Retinal pigment epithelial cell (primary cell): ENCODE measurements around the gene SCARF1.

ENCODE experiments used
- DNase-seq: peaks from one replicate; pipeline ENCODE4 v3.0.0-alpha.2; 2010; ENCODE audit warnings: low read depth
- H3K4me3 ChIP-seq: 2 replicates; pipeline ENCODE4 v1.5.1; 2011; ENCODE audit warnings: mild to moderate bottlenecking, low read length, control low read depth, moderate library complexity
- TF ChIP-seq, protein P1 (sequence below): conservative IDR thresholded peaks from 2 replicates; pipeline ENCODE4 v1.5.1; 2011; ENCODE audit warnings: low read depth, low read length, control low read depth, inconsistent platforms

SCARF1 gene

DNA sequence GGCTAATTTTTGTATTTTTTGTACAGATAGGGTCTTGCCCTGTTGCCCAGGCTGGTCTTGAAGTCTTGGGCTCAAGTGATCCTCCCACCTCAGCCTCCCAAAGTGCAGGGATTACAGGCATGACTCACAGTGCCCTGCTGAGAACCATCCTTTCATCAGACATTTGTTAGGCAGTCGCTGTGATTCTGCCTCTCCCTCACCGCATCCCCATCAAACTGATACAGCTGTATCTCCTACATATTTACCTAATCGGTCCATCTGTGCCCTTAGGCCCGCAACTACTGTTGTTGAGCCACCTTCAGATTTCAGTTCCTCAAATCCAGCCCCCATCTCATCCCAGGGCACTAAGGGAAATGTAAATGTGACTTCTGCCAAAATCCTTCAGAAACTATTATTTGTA lies 14.9 kb downstream of the SCARF1 start:
- TF ChIP-seq, protein P1, sequence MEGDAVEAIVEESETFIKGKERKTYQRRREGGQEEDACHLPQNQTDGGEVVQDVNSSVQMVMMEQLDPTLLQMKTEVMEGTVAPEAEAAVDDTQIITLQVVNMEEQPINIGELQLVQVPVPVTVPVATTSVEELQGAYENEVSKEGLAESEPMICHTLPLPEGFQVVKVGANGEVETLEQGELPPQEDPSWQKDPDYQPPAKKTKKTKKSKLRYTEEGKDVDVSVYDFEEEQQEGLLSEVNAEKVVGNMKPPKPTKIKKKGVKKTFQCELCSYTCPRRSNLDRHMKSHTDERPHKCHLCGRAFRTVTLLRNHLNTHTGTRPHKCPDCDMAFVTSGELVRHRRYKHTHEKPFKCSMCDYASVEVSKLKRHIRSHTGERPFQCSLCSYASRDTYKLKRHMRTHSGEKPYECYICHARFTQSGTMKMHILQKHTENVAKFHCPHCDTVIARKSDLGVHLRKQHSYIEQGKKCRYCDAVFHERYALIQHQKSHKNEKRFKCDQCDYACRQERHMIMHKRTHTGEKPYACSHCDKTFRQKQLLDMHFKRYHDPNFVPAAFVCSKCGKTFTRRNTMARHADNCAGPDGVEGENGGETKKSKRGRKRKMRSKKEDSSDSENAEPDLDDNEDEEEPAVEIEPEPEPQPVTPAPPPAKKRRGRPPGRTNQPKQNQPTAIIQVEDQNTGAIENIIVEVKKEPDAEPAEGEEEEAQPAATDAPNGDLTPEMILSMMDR: no peak
- no peak for DNase-seq
- no peak overlapping the region for H3K4me3 ChIP-seq

DNA sequence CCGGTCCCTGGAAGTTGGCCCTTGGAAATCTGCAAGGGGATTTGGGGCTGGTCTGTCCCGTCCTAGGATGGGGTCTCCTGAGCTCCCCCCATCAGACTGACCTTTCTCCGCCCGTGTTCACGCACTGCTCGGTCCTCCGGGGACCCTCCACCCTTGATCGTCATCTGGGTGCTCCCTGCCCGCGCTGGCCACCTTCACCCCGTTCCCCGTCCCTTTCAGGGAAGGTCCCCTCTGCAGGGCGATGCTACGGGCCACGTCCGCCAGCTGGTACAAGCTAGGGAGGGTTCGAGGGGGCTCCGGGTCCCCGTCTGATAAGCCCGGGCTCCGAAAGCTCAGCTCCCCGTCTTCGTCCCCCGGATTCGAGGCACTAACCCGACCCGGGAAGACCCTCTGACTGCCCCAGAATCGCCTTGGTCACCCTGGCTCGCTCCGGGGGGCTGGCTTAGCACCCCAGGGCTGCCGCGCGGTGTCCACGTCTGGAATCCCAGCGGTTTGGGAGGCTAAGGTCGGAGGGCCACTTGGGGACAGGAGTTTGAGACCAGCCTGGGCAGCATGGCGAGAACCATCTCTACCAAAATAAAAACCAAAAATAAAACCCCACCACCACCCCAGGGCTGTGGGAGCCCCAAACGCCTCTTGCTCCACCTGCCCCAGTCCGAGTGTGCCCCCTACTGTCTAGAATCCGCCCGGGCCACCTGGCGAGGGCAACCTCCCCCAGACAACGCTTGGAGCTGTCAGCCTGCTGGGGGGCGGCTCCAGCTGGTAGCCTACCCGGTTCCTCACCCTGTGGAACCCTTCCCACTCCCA lies 15.8 kb downstream of the SCARF1 start:
- DNase-seq: no peak
- peak overlapping the region; percentile 72 for H3K4me3 ChIP-seq
- TF ChIP-seq, protein P1: peak; percentile 69

DNA sequence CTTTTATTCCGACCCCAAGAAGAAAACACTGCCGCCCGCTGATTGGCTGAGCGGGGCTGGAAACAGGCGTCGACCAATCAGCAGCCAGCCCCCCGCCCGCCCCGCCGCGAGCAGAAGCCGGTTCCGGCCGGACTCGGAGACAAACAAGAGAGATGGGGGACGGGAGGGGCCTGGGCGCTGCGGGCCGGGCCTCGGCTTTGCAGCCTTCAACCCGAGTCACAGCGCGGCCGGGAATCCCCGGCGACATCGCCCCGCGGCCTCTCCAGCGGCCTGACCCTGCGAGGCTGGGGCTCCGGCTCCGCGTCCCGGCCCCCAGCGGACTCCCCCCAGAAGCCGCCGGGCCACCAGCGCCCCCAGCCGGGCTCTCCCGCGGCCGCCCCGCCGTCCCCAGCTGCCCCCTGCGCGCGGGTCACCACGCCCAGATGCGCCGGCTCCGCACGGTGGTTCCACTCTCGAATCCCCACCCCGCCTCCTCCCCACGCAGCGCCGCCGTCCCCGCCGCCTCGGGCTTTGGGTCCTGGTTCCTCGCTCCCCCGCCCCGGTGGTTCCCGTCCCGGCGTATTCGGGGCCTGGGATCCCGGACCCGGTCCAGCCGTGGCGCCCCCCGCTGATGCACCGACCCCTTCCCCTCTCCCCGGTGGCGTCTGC lies 16.6 kb downstream of the SCARF1 start:
- peak overlapping the region; percentile 72 for H3K4me3 ChIP-seq
- TF ChIP-seq, protein P1: peak; percentile 23
- peak; percentile 69 for DNase-seq

DNA sequence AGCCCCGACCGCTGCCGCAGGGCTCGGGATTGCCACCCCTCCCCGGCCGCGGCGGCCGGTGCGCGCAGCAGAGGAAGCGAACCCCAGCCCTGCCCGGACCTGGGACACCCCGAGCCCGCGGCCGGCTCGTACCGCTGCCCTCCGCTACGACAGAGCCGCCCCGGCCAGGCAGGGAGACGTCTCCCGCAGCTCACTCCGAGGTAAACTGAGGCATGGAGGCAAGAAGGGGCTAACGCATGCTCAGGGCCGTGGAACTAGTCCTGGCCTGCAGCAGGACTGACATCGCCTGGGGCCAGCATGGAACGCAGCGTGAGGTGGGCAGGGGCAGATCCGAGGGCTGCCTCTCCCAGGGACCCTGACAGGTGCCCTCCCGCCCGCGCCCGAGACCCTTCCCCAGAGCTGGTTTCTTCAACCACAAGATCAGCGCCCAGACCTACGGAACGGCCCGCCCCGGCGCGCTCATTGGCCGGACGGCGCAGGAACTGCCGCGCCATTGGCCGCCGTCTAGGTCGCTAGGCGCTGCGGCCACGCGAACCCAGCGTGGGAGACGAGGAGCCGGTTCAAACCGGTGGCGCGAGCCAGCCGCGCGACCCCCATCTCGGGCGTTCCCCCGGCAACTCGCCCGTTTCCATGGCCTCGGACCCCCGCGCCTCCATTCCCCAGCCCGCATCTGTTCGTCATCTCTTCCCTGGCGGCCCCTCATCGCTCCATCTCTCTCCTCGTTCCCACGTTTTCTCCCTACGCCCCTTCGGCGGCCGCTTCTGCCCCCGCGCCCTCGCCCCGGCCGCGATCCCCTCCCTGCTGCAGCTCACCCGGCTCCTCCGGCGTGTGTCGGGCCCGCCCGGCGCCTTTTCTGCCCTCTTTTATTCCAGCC lies 17.3 kb downstream of the SCARF1 start, which contains the start of gene SLC43A2:
TSS of gene SLC43A2 (minus strand) at position 853 of the 874 bp plus-strand sequence. CDS start 960 bp downstream, outside the sequence.
- no peak for DNase-seq
- peak within 1 kb of the TSS; percentile 72 for H3K4me3 ChIP-seq
- TF ChIP-seq, protein P1: no peak

DNA sequence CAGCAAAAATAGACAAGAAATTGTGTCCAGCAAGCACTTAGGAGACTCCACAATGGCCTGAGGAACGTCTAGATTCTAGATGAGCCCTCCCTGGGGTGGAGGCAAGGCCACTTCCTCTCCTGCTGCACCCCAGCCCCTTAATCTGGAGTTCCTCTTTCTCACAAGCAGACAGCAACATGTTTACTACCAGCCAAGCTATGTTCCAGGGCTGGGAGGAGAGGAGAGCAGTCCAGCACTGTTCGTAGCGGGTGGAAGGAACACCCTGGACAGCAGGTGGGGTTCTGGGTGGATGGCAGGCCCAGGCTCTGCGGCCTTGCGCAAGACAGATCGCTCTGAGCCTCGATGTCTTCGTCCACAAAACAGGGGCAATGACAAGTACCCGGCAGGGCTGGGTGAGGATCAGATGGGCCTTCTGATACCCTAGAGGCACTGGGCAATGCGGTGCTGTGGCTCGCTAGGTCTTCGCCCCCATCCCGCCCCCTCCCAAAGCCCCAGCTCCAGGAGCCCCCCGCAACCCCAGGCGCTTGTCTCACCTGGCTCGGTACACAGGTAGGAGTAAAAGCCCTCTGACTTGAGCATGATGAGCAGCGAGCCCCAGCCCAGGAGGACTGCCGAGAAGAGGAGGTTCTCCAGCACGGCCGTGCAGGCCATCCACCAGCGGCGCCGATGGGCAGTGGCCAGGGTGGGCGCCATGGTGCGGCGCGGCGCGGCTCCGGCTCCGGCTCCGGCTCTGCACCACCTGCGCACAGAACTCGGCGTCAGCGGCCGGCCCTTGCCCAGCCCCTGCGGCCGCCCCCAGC lies 18.1 kb downstream of the SCARF1 start:
- TF ChIP-seq, protein P1: no peak
- peak overlapping the region; percentile 34 for H3K4me3 ChIP-seq
- no peak for DNase-seq

DNA sequence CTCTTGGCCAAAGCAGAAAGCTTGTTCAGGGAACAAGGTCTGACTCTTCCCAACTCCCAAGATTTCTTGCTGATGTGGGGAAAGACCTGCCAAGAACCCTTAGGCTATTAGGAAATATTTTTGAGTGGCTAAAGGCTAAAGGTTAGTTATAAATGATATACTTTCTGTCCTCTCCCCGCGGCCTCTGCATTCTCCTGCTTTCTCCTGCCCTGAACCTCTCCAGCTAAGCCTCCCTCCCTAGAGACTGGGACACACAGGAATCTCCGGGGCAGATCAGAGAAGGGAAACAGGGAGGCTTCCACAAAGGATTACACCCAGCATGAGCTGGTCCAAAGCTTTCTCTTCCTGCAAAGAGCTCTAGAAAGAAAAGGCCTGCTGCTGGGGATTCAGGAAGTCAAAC lies 19.2 kb downstream of the SCARF1 start:
- no peak for DNase-seq
- H3K4me3 ChIP-seq: no peak overlapping the region
- TF ChIP-seq, protein P1: no peak
